AG04450 (cell line): ENCODE results near the gene CACNB2. TPM values are rescaled to one million over a fixed set of nuclear protein-coding genes. Genes with fewer than 3 reads are reported as not detected.
"Not testable (repeated sequence)": the region's sequence is repeated elsewhere in the genome, so short reads cannot be mapped to it uniquely, and the experiment has no call there.

Source experiments
- CTCF ChIA-PET: fragments of 300-600, 350-600 bp; formaldehyde crosslinking; extraction: SDS; loops from one replicate; lab custom pipeline; 2022; ENCODE audit warnings: antibody characterized with exemption, inconsistent platforms; lab: Charles Lee
- POLR2A ChIA-PET: fragments of 350-600 bp; formaldehyde crosslinking; extraction: SDS; loops from one replicate; lab custom pipeline; 2021; ENCODE audit warnings: antibody characterized with exemption, inconsistent platforms; lab: Yijun Ruan, JAX
- DNase-seq: peaks from one replicate; pipeline ENCODE4 v3.0.0-alpha.2; 2011; ENCODE audit warnings: low read depth, low spot score
- H3K27ac ChIP-seq: one replicate; pipeline ENCODE4 v1.5.1; 2012; ENCODE audit warnings: low read depth, low read length, control low read depth
- H3K27me3 ChIP-seq: one replicate; pipeline ENCODE4 v1.6.0; 2012; ENCODE audit warnings: low read length; ENCODE audit not compliant: control insufficient read depth, insufficient read depth
- H3K4me3 ChIP-seq: 2 replicates; pipeline ENCODE4 v1.5.1; 2011; ENCODE audit warnings: mild to moderate bottlenecking, low read depth, low read length, control low read depth
- H3K9me3 ChIP-seq: 2 replicates; pipeline ENCODE4 v1.5.1; 2012; ENCODE audit warnings: low read length; ENCODE audit not compliant: control insufficient read depth, insufficient read depth
- polyA plus RNA-seq: library from polyadenylated mRNA; depleted of rRNA; stranded (reverse); fragments of >200 nt; gene quantifications from 2 replicates; pipeline ENCODE4 v1.2.3, GENCODE V29; 2011
- TF ChIP-seq, protein P1 (sequence below): IDR thresholded peaks from 2 replicates; pipeline ENCODE4 v1.5.1; 2011; ENCODE audit warnings: low read depth, low read length, control low read depth, inconsistent platforms

Gene CACNB2
- polyA plus RNA-seq, 1 experiment, result 0.76 TPM

DNA sequence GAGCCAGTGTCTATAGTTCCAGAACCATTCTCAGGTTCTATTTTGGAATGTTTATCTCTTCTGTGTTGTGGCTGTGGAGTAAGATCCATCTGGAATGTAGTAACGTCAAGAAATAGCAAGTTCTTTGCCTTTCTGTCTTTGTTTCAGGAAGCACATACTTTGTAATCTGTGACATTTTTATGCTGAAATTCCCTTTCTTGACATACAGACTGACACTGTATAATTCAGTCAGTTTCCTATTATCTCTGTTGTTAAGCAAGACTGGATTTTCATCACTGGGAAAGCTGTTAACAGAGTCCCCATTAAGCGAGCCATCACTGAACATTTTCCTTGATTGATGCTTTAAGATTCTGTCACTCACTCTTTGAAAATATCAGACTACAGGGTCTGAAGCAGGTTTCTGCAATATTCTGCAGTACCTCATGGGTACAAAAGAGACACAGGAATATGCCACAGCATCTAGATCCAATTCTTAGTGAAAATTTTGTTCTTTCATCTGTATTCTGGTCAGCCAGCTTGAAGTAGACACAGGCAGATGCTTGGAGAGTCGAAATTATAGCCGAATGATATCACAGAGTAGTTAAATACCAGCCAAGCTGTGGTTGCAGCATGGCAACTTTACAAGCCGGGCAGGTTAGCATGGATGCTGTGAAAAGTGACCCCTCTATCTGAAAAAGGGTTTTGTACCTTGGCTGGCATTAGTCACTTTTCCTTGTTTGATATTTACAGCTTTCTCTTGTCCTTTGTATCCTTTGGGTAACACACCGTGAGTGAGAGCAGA lies 62.6 kb downstream of the CACNB2 start:
- no peak for DNase-seq
- no peaks in the 10 kb centered on the region for H3K27me3 ChIP-seq
- H3K27ac ChIP-seq, result no peak overlapping the region
- CTCF ChIA-PET, result no interaction called here
- H3K9me3 ChIP-seq, result no peaks in the 10 kb centered on the region
- POLR2A ChIA-PET, result interaction anchor here (0.5 kb wide), 1 partner anchor 56 kb away, joined by 3 read pairs; no protein-coding TSS in a partner anchor
- TF ChIP-seq, protein P1, sequence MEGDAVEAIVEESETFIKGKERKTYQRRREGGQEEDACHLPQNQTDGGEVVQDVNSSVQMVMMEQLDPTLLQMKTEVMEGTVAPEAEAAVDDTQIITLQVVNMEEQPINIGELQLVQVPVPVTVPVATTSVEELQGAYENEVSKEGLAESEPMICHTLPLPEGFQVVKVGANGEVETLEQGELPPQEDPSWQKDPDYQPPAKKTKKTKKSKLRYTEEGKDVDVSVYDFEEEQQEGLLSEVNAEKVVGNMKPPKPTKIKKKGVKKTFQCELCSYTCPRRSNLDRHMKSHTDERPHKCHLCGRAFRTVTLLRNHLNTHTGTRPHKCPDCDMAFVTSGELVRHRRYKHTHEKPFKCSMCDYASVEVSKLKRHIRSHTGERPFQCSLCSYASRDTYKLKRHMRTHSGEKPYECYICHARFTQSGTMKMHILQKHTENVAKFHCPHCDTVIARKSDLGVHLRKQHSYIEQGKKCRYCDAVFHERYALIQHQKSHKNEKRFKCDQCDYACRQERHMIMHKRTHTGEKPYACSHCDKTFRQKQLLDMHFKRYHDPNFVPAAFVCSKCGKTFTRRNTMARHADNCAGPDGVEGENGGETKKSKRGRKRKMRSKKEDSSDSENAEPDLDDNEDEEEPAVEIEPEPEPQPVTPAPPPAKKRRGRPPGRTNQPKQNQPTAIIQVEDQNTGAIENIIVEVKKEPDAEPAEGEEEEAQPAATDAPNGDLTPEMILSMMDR, result no peak
- H3K4me3 ChIP-seq, result no peak overlapping the region

DNA sequence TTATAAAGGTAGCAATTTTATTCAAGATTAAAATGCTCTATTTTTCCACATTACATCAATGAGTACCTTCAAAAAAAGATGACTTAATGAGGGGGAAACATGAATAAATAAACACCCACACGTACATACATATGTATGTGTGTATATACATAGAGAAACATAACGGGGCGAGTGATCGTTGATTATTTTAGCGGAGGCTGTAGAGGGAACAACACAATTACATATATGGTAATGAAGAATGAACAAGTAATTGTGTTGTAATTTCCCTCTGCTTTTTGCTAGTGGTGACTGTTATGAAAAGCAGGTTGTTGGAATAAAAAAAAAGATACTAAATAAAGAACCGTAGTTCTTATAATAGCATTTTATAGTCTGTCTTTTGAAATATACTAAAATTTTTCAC lies 63.2 kb downstream of the CACNB2 start:
- POLR2A ChIA-PET, result no interaction called here
- DNase-seq, result no peak
- TF ChIP-seq, protein P1, result no peak
- H3K9me3 ChIP-seq, result no peaks in the 10 kb centered on the region
- no peaks in the 10 kb centered on the region for H3K27me3 ChIP-seq
- no peak overlapping the region for H3K4me3 ChIP-seq
- H3K27ac ChIP-seq, result no peak overlapping the region
- CTCF ChIA-PET, result interaction anchor here (0.6 to 0.7 kb wide), 4 partner anchors 20 to 353 kb away, joined by 4 to 8 read pairs (median 5); no protein-coding TSS in a partner anchor

DNA sequence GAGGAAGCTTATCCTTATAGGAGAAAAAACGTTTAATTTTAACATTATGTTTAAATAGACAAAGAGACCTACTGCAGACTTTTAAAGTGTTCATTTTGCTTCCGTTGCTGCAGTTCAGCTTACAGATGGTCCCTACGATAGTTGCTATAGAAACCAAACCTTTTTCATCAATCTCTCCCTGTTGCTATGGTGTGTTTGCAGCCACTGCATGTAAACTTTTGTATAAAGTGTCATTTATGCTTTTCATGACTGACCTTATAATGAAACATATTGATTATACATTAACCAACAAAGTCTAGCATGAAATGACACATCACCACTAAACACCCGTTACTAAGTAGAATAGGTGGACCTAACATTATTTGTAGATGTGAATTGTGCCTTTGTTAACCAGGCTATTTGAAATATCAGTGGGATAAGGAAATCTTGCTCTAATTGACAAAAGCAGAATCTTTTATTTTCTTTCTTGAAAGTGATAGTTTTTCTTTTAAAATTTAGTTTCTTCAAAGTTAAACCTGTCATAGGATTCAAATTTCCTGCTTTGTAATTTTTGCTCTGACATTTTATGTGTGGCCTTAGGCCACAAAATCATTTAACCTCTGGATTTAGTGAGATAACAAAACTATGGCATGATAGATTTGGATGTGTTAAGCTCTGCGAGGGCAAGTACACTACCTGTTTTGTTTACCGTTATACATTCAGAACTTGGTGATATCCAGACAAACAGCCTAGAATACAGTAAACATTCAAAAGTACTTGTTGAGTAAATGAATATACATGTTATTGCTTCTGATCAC lies 64.0 kb downstream of the CACNB2 start:
- ChIA-PET CTCF (interaction anchor here (0.6 to 1.5 kb wide), 7 partner anchors 10 to 1395 kb away, joined by 3 to 8 read pairs (median 5); no protein-coding TSS in a partner anchor), POLR2A (no interaction called here)
- DNase-seq, result no peak
- Histone ChIP-seq H3K27me3 (no peaks in the 10 kb centered on the region), H3K4me3 (no peak overlapping the region), H3K27ac (no peak overlapping the region), H3K9me3 (no peaks in the 10 kb centered on the region)
- TF ChIP-seq, protein P1, result no peak

DNA sequence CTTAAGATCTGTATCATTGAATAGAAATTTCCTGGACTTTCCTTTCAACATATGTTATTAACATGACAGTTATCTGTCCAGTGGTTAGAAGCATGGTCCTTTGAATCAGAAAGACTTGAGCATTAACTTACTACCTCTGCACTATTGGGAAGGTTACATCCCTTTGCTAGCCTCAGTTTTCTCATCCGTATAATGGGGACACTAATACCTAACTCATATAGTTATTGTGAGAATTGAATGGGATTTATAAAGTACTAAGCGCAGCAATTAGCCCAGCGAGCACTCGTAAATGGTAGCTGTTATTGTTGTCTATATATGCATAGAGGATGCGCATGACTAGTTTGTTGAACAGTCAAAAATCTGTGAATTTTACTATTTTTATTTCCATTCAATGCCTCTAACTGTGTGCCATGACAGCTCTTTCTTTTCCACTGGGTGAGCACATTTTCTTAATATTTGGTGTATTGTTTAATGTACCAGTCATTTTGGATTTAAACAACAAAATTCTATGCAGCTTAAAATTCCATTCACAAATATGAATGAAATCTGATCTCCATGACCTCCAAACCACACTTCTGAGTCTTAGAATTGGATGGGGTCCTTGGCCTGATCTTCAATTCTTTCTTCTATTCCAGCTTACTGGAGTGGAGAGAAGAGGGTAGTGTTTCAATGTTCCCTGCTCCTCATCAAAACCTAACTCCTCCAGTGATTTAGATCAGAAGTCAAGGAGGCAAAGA lies 65.0 kb downstream of the CACNB2 start:
- no peak for DNase-seq
- Histone ChIP-seq H3K27me3 (no peaks in the 10 kb centered on the region), H3K27ac (no peak overlapping the region), H3K4me3 (no peak overlapping the region), H3K9me3 (no peaks in the 10 kb centered on the region)
- CTCF ChIA-PET, result interaction anchor here (0.5 to 1.5 kb wide), 5 partner anchors 8 to 593 kb away, joined by 3 to 6 read pairs (median 4); no protein-coding TSS in a partner anchor
- POLR2A ChIA-PET, result interaction anchor here (1.8 kb wide), 1 partner anchor 10 kb away, joined by 12 read pairs; no protein-coding TSS in a partner anchor
- TF ChIP-seq, protein P1, result no peak

DNA sequence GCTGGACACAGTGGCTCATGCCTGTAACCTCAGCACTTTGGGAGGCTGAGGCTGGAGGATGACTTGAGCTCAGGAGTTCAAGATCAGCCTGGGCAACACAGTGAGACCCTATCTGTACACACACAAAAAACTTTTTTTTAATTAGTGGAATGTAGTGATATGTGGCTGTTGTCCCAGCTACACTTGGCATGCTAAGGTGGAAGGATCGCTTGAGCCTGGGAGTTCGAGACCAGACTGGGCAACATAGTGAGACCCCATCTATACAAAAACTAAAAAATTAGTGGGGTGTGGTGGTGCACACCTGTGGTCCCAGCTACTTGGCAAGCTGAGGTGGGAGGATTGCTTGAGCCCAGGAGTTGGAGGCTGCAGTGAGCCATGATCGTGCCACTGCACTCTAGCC lies 68.0 kb downstream of the CACNB2 start:
- POLR2A ChIA-PET, result interaction anchor here (0.6 kb wide), 1 partner anchor 420 kb away, joined by 3 read pairs; no protein-coding TSS in a partner anchor
- not testable (repeated sequence) for H3K4me3 ChIP-seq, H3K27me3 ChIP-seq, H3K9me3 ChIP-seq, H3K27ac ChIP-seq, DNase-seq
- CTCF ChIA-PET, result interaction anchor here (1.5 kb wide), 1 partner anchor 8 kb away, joined by 8 read pairs; no protein-coding TSS in a partner anchor
